Fibroblast of skin of right quadriceps (primary cell): Measurements from ENCODE around the gene GLT1D1.

Experiments
- DNase-seq: peaks from one replicate; pipeline ENCODE4 v3.0.0-alpha.2; 2013

Gene GLT1D1

DNA sequence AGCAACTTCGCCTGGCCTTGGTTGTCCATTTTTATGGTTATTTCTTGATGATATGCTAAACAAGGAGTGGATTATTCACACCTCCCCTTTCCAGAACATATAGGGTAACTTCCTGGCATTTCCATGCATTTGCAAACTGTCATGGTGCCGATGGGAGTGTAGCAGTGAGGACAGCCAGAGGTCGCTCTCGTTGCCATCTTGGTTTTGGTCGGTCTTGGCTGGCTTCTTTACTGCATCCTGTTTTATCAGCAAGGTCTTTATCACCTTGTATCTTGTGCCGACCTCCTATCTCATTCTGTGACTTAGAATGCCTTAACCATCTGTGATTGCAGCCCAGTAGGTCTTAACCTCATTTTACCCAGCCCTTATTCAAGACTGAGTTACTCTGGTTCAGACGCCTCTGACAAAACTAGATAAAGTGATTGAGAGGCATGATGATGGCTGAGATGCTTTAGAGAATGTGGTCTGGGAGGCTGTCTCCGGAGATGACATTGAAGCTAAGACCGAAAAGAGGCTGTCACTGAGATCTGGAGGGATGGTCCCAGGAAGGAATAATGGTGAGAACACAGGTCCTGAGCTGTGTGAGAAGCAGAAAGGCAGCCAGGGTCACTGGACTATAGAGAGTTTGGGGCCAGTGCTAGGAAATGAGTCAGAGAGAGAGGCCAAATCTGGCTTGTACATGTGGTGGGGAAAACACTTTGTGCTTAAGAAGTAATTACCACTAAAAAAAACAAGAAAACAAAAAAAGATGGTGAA, 2.9 kb downstream of the GLT1D1 start:
- DNase-seq: no peak

DNA sequence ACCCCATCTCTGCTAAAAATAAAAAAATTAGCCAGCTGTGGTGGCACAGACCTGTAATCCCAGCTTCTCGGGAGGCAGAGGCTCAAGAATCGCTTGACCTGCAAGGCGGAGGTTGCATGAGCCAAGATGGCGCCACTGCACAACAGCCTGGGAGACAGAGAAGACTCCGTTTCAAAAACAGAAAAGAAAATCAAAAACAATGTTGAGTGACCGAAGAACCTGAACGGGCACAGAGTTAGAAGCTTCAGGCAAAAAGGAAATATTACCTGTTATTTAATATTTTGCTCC, 3.5 kb downstream of the GLT1D1 start:
- DNase-seq: no peak

DNA sequence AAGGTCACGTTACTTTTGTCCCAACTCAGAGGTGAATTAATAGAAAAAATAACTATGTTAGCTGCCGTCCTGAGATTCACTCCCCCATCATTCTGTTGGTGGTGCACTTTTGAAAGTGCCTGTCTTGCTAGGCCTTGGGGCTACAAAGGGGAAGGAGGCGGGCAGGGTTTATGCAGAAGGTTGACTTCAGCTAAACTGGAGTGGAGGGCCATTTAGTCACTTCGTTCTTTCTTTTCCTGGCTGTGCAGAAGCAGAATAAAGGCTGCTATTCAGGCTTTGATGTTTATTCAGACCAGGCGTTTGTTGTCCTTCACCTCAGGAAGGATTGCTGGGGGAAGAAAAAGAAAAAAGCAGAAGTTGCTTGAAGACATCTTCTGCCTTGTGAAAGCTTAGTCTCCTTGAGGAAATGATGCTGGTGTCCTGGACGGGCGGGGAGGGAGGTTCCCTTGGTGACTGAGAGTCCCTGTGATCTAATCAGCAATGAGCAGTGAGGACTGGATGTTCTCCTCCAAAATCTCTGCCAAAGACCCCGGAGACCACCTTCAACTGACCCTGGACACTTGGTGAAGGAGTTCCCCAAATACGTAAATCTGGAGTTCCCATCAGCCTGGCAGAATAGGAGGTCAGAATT, 4.0 kb downstream of the GLT1D1 start:
- DNase-seq: no peak

DNA sequence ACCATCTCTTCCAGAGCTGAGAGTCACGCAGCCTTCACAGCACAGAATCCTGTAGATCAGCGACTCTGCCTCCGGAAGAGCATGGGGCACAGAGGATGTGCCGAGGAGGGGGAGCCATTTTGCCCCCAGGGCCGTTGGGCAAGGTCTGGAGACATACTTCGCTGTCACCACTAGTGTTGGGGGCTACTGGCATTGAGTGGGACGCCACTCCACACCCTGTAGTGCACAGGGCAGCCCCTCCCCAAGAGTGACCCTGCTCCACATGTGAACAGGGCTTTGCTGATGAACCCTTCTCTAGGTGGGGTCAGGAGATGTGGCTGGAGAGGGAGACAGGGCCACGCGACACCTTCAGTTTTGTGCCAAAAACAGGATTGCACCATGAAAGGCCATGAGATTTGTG, 6.0 kb downstream of the GLT1D1 start:
- DNase-seq: no peak

DNA sequence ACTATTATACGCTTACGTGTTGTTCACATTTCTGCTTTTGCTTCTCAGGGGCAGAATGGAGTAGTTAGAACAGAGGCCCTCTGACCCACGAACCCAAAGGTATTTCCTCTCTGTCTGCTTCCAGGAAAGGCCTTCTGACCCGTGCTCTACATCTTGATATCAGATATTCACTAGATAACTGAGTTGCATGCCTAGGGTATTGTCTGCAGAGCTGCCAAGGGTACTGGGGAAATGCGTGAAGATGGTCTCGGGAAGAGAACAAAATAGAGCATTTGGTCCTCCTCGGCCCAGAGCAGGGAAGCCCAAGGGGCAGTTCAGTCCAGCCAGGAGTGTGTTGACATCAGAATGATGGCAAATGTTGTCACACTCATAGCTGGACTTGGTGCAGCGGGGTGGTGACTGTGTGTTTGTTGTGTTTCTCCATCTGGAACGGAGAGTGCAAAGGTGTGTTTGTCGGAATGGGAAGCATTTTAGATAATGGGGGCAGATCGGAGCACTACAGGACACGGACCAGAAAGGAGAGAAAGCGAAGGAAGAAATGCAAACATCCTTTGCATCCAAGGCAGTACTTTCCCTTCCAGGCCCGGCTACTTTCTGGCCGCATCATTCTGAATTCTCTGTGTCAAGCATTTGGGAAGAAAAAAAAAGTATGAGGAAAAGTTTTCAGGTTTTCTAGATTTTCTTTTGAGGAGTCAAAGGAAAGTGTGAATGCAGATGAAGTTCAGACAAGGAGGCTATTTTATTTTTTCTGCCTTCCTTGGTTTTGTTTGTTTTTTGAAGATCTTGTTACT, 8.1 kb downstream of the GLT1D1 start:
- no peak for DNase-seq

DNA sequence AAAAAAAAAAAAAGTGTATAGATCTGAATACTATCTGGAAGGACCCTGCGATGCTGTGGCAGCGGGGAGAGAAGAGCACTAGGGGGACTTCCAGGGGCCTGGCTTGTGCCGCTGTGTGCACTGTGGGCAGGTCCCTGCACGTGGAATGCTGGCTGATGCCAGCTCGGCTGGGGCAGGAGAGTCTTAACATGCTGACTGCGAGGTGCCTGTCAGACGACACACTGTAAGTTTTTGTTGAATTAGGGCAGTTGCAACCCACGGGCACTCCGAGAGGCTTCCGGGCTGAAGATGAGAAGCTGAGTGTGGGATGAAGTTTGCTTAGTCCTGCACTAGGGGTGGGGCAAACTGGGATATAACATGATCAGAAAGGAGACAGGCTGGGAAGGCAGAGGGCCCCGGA, 10.7 kb downstream of the GLT1D1 start:
- no peak for DNase-seq

DNA sequence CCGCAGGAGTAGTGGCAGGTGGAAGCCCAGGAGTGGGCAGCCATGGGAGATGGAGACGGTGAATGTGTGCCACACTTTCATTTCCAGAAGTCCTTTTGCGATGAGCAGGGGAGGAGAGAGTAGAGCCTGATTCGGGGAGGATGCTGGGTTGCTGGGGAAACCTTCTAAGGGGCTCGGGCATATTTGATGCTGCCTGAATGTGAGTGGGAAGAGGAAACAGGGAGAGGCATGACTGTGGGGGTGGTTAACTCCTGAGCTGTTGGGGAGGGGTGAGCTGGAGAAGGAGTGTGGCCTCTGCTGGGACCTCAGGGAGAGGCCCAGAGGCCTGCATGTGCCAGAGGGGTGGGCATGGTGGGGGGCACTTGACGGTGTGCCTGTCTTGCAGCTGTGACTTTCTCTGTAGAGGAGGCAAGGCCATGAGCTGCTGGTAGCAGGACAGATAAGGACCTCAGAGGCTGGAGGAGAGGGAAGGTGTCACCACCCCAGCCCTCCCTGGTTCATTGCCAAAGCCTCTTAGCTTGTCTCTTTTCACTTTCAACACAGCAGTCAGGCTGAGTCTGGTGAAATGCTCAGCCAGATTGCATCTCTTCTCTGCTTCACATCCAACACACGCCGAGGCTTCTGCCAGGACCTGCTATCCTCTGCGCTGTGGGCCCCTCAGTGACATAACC, 11.4 kb downstream of the GLT1D1 start:
- DNase-seq: no peak

DNA sequence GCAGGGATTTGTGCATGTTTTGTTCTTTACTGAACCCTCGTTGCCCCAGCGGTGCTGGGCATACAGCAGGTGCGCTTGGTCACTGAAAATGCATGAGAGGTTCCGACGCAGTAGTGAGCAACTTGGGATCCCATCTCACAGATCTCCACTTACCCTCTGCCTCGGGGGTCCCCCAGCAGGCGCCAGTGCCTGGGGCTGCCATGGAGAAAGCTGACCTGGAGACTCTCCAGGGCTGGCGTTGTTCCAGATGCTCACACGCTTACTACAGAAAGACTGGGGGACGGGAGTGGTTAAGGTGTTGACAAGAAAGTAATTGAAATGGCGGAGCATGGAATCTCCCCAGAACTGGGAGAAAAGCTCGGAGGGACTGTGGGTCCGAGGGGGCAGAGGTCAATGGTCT, 14.2 kb downstream of the GLT1D1 start:
- no peak for DNase-seq

DNA sequence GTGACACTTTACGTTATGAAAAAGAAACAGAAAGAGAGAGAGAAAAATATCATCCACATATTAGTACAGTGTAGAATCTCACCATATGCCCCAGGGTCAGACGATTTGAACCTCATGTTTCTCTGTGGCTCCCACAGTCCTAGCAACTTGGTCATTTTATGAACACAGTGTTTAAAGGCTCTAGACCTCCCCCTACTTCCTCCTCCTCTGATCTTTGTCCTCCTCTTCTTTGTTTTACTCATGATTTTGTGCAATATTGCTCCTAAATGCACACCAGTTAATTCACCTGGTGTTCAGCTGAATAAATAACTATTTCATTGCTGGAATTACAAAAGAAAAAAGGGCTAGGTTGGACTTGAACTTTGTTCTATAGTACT, 18.2 kb downstream of the GLT1D1 start:
- DNase-seq: no peak

DNA sequence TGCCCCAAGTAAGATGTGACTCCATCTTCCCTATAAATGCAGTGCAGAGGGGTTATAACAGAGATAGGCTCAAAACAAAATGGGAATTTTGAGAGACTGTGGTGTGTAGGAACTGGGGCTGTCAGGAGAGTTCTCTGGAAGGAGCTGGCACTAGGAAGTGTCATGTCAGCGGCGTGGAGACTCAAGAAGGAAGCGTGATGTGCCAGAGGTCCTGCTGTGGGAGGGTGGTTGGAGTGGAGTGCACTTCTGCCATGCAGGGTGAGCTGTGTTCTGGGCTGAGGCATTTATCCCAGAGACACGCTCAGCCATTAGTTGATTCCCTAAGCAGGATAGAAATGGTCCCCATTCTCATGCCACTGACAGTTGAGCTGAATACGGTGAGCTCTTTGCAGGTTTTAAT, 19.0 kb downstream of the GLT1D1 start:
- no peak for DNase-seq

DNA sequence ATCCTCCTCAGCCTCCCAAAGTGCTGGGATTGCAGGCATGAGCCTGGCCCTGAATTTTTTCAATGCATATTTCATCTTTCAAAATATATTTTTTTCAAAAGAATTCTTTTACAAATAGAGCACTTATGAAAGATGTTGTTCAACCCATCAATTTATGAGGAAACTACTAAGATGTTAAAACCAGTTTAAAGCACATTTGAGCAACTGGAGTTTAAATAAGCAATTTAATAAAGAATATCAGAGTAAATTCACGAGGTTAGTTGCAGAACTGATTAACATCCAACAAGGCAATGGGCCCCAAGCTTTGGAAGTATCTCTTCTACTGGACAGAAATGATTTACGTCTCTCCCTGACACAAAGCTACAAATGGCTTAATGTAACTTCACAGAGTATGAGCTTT, 23.3 kb downstream of the GLT1D1 start:
- DNase-seq: no peak

DNA sequence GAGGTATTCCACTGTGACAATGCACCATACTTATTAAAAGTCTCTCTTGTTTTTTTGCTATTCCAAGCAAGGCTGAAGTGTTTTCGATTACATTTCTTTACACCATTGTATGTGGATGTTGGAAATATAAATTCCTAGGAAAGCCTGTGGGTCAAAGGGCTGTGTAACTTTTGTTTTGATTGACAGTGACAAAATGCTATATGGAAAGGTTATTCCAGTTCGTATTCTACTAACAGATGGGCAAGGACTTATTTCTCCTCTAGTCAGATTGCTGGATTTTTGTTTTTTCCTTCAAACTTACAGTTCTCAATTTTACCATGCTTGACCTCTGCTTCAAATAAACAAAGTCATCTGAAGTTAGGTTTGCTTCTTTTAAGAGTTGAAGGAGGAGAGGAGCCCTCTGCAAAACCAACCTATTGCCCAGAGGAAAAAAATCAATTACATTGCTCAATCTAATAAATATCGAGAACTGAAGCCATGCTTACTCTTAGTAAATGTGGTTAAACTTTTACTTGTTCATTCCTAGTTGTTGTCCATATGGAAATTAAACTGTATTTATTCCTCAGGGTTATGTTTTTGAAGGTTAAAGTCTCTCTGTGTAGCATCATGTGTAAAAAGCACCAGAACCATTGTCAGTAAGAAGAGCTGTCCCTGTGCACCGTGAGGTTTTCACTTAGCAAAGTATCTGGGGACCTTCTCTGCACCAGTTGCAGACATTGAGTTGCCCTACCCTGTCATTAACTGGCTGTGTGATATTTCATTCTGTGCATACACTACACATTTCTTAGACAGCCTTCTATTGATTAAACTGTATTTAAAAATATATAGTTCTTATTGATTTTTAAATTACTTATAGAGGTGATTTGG, 26.9 kb downstream of the GLT1D1 start:
- no peak for DNase-seq

DNA sequence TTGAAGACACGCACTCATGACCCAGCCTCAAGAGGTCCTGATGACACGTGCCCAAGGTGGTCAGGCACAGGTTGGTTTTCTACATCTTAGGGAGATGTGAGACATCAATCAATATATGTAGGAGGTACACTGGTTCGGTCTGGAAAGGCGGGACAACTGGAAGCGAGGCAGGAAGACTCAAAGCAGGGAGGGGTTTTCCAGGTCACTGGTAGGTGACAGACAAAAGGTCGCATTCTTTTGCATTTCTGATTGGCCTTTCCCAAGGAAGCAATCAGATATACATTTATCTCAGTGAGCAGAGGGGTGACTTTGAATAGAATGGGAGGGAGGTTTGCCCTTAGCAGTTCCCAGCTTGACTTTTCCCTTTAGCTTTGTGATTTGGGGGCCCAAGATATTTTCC, 38.6 kb downstream of the GLT1D1 start:
- DNase-seq: no peak

DNA sequence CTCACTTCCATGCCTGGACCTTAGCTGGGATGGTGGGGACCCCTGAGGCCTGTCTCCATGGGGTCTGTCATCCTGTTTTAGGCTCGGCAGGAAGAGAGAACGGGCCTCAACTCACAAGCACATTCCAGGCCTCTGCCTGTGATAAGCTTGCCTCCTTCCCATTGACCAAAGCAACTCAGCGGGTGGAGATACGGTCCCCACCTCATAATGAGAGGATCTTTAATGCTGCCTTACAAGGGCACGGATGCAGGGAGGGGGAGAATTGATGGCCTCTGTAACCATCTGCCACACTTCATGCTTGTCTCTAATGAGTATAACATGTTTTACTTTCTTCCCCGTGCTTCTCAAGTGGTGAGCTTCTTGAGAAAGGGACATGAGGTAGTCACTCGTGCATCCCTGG, 50.0 kb downstream of the GLT1D1 start:
- DNase-seq: no peak

DNA sequence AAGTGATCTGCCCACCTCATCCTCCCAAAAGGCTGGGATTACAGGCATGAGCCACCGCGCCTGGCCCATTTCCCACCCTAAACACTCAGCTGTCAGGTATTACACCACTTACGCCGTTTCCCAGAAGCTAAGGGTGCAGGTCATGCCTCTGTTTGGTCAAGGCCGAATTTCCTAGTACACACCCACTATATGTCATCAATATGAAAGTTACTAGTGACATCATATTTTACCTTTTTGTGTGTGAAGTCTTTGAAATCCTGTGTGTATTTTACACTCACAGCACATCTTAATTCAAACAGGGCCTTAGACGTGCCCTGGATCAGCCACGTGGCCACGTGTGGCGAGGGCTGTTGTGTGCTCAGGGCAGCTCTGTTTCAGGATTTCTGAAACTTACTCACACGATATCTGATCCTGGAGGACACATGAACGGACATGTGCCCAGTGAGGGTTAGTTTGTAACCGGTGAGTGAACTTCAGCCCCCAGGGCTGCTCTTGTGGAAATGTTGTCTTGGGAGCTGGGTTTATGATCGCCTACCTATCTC, 51.8 kb downstream of the GLT1D1 start:
- no peak for DNase-seq

DNA sequence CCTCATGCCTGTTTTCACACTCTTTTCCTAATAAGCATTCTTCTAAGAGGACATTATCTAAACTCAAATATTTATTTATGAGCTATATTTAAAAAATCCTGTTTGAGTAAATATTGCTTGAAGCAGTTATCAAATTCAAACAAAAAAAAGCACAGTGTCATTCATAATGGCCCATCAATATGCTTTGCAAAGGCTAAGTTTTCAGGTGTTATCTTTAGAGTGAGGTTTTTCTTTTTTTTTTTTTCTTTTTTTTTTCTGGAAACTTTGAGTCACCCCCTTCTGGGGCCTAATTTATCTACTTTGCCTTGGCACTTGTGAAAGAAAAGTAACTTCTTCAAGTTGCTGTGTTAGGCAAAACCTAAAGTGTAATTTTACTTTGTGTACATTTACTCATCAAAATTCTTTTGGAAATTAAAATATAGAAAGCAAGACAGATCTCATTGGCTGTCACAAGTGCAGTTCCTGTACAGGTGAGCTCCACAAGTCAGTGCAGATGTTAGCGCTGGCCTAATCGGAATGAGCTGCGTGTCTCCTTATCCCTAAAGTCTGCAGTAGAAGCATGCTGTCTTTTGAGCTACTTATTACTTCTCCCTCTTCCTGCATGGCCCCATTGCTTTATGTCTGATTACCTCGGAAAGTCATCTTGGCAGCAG, 53.3 kb downstream of the GLT1D1 start:
- DNase-seq: no peak

DNA sequence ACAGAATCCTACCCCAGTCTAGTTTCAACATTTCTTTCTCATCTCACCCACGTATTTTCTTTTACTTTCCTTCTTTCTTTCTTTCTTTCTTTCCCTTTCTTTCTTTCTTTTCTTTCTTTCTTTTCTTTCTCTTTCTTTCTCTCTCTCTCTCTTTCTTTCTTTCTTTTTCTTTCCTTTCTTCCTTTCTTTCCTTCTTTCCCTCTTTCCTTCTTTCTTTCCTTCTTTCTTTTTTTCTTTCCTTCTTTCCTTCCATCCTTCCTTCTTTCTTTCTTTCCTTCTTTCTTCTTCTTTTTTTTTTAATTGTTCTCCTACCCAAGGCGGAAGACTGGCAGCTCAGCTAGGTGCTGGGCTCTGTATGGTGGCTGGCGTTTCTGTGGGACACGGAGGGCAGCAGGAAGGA, 55.0 kb downstream of the GLT1D1 start:
- DNase-seq: no peak

DNA sequence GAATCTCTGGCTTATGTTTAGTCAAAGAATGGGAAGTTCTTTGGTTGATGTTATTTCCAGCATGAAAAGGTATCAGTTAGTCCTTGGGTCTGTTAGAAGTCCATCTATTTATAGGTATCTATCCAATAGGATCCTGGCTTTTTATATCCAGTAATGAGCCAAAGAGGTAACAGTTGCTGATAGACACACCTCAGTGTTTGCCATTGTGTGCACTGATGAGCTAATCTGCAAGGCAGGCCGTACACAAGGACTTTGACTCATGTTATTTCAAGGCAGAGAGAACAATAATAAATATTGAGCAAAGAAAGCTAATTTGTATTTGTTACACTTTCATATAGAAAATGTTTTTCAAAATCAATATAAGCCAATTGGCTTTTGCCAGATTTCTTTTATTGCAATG, 56.4 kb downstream of the GLT1D1 start:
- no peak for DNase-seq

DNA sequence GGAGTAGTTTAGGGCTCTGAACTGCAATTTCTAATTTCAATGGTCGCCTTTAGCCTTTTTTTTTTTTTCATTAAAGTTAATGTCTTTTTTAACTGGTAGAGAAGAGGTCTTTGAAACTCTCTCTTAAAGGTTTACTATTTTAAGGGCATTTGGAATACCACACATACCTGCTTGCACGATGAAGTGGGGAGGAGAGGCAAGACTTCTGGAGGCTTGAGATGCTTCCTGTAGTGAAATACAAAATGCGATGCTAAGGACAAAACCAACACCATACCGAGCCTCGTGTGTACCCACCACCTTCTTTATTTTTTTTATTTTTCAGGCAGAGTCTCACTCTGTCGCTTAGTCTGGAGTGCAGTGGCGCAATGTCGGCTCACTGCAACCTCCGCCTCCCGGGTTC, 57.4 kb downstream of the GLT1D1 start:
- no peak for DNase-seq

DNA sequence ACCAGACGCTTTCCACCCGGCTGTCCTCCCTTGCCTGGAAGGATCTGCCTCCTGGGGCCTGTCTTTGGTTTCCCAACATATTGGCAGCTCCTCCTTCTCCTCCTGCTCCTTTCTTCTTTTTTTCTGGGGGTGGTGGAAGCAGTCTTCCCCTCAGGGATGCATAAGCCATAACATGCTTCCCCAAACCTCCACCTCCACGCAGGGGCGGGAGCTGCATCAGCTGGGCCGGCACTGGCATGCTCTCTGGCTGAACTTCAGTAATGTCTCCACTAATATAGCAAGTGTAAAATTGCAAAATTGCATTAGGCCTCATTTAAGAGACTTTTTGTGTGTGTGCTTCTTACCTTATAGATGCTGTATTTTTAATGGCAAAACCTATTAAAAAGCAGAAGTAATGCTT, 58.6 kb downstream of the GLT1D1 start:
- no peak for DNase-seq

DNA sequence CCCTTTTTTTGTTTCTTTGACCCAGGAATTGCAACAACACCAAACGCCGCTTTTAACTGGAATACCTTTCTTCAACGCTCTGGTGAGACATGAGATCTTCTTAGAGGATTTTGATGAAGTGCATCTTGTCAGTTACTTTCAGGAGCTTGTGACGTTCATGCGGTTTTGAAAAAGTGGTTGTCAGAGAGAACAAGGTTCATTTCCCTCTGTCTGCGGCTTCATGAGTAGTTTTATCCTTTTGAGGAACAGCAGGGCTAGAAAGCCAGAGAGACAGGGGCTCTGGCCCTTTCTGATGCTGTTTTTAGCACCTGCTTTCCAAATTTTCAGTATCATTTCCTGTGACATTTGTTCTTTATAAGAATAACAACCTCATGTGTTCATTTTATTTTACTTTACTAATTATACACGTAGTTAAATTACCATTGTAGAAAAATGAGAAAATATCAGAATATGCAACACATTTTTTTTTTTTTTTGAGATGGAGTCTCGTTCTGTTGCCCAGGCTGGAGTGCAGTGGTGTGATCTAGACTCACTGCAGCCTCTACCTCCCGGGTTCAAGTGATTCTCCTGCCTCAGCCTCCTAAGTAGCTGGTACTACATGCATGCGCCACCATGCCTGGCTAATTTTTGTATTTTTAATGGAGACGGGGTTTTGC, 61.8 kb downstream of the GLT1D1 start:
- no peak for DNase-seq

DNA sequence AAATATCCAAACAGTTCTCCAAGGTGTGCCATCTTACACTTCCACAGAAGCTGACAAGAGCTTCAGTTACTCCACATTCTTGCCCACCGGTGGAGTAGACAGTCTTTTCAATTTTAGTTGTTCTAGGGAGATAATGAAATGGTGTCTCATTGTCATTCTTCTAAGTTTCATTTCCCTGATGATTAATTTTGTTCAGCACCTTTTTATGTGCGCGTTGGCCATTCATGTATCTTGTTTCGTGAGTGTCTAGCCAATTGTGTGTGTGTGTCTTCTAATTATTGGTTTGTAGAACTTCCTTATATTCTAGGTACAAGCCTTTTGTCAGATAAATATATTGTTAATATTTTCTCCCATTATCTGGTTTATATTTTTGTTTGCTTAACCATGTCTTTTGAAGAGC, 63.1 kb downstream of the GLT1D1 start:
- no peak for DNase-seq
